Endometrium (tissue), 2 donors: ENCODE data around the gene GSTCD.
"Not testable (repeated sequence)": the region's sequence is repeated elsewhere in the genome, so short reads cannot be mapped to it uniquely, and the experiment has no call there.

Source experiments
- FAIRE-seq: peaks from 2 replicates; lab custom pipeline; 2012; peaks lifted over from hg19 to GRCh38; lab: Jason Lieb, UNC
- donor health status: control.
- donor health status: control.

GSTCD gene

GRCh38 chr4:105708181-105709080, at the start of gene GSTCD, which contains the start of gene INTS12:
TSS of gene GSTCD (plus strand) at chr4:105708784. CDS start at chr4:105717614, 8,830 bp downstream.
TSS of gene INTS12 (minus strand) at chr4:105708689. CDS start at chr4:105700005, 8,684 bp downstream.
- peak; percentile 87 for FAIRE-seq

GRCh38 chr4:105659190-105659589, 49.4 kb upstream of the GSTCD start:
- FAIRE-seq, result no peak

- FAIRE-seq, result no peak
Observed at GRCh38 chr4:105661028-105661427, 47.6 kb upstream of the GSTCD start.

- no peak for FAIRE-seq
Observed at GRCh38 chr4:105662935-105663675, 45.5 kb upstream of the GSTCD start.

- no peak for FAIRE-seq
Observed at GRCh38 chr4:105666693-105667092, 41.9 kb upstream of the GSTCD start.

- no peak for FAIRE-seq
Observed at GRCh38 chr4:105670684-105671083, 37.9 kb upstream of the GSTCD start.

GRCh38 chr4:105671301-105671700, 37.3 kb upstream of the GSTCD start:
- FAIRE-seq, result no peak

GRCh38 chr4:105674011-105674410, 34.6 kb upstream of the GSTCD start:
- no peak for FAIRE-seq

- no peak for FAIRE-seq
Observed at GRCh38 chr4:105677709-105678108, 30.9 kb upstream of the GSTCD start.

GRCh38 chr4:105679186-105679585, 29.4 kb upstream of the GSTCD start:
- FAIRE-seq, result no peak

- no peak for FAIRE-seq
Observed at GRCh38 chr4:105683038-105683437, 25.5 kb upstream of the GSTCD start.

GRCh38 chr4:105686571-105686970, 22.0 kb upstream of the GSTCD start:
- FAIRE-seq, result no peak

GRCh38 chr4:105694812-105695211, 13.8 kb upstream of the GSTCD start:
- FAIRE-seq, result not testable (repeated sequence)

GRCh38 chr4:105695832-105696231, 12.8 kb upstream of the GSTCD start:
- FAIRE-seq, result not testable (repeated sequence)

- FAIRE-seq, result no peak
Observed at GRCh38 chr4:105698607-105699006, 10.0 kb upstream of the GSTCD start.

GRCh38 chr4:105707782-105708180, 803 bp upstream of the GSTCD start:
- FAIRE-seq, result no peak

GRCh38 chr4:105709081-105709450, 482 bp downstream of the GSTCD start:
- FAIRE-seq, result no peak

GRCh38 chr4:105710012-105710600, 1.5 kb downstream of the GSTCD start:
- no peak for FAIRE-seq

GRCh38 chr4:105710678-105711077, 2.1 kb downstream of the GSTCD start:
- no peak for FAIRE-seq

- FAIRE-seq, result no peak
Observed at GRCh38 chr4:105712766-105713165, 4.2 kb downstream of the GSTCD start.

GRCh38 chr4:105714071-105714521, 5.5 kb downstream of the GSTCD start:
- FAIRE-seq, result no peak

GRCh38 chr4:105714932-105715331, 6.3 kb downstream of the GSTCD start:
- FAIRE-seq, result no peak
